Measurements from ENCODE around the gene CRB3. TPM values are rescaled to one million over a fixed set of nuclear protein-coding genes. Genes with fewer than 3 reads are reported as not detected.

Gene CRB3
- total and polyA plus RNA-seq, 12 donors: 0.28 TPM; not detected in 11

- intact Hi-C loops (cut with DNase I): no loop called here
- WGBS, 2 donors: 79 to 80% methylated on average over 13 of the region's 13 CpGs
Measured at GRCh38 chr19:6478815-6479214, 14.7 kb downstream of the CRB3 start.

DNA sequence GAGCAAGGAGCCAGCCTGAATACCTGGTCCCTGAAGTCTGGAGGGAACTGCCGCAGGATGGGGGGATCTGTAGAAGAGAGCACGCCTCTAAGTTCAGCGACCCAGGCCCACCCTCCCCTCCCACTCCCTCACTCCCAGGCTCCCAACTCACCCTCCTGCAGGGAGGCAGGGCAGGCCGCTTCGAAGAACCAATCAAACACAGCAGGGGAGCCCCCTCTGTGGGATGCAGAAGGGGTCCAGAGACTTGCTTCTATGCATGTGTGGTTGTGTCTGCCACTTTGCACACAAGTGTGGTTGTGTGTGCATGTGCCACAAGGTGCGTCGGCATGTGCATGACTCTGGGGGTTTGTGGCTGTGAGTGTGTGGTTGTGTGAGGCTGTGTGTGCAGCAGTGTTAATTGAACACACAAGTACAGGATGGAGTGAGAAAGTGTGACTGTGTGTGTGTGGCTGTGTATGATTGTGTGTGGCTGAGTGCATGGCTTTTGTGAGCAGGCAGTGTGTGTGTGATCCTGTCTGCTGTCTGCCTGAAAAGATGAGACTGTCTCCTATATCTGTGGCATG lies 15.8 kb downstream of the CRB3 start:
- TF ChIP-seq CTCF (IDR thresholded peaks at IDR 0.05): no peak
- DNase-seq (no peak), ATAC-seq (no peak)
- no peak overlapping the region for H3K4me3 ChIP-seq
- no peak overlapping the region for H3K27ac ChIP-seq
- no peaks in the 10 kb centered on the region for H3K9me3 ChIP-seq
- peaks cover 0 to 23% (median 0%) of the 10 kb centered on the region in 9 donors for H3K36me3 ChIP-seq
- peaks cover 0 to 57% (median 44%) of the 10 kb centered on the region in 7 donors for H3K27me3 ChIP-seq
- peaks cover 0 to 18% (median 12%) of the 10 kb centered on the region in 9 donors for H3K4me1 ChIP-seq
- intact Hi-C loops (cut with DNase I): no loop called here
- 58 to 63% methylated on average over 7 of the region's 7 CpGs for WGBS, 2 donors

More at GRCh38 chr19:6478815-6479214, 14.7 kb downstream of the CRB3 start:
- Histone ChIP-seq H3K36me3 (peaks cover 0 to 32% (median 0%) of the 10 kb centered on the region in 9 donors), H3K9me3 (no peaks in the 10 kb centered on the region), H3K27ac (no peak overlapping the region), H3K27me3 (peaks cover 0 to 66% (median 47%) of the 10 kb centered on the region in 7 donors), H3K4me1 (peaks cover 0 to 18% (median 12%) of the 10 kb centered on the region in 9 donors), H3K4me3 (no peak overlapping the region)
- TF ChIP-seq CTCF (IDR thresholded peaks at IDR 0.05): no peak
- ATAC-seq: no peak
- DNase-seq: no peak

GRCh38 chr19:6480848-6481415 lies 16.9 kb downstream of the CRB3 start:
- no peak for TF ChIP-seq CTCF (IDR thresholded peaks at IDR 0.05)
- H3K4me1 ChIP-seq: peaks cover 0 to 11% (median 8%) of the 10 kb centered on the region in 9 donors
- H3K4me3 ChIP-seq: peak overlapping the region in 6 of 10 donors; percentile 6 to 66 (median 28)
- H3K27ac ChIP-seq: peak overlapping the region in 2 of 10 donors; percentile 3 to 95
- WGBS, 2 donors: 80 to 81% methylated on average over 10 of the region's 10 CpGs
- peaks cover 0 to 13% (median 0%) of the 10 kb centered on the region in 9 donors for H3K36me3 ChIP-seq
- intact Hi-C loops (cut with DNase I): no loop called here
- ATAC-seq (peak in 1 of 8 donors; percentile 11), DNase-seq (no peak)
- peaks cover 0 to 47% (median 34%) of the 10 kb centered on the region in 7 donors for H3K27me3 ChIP-seq
- H3K9me3 ChIP-seq: no peaks in the 10 kb centered on the region

DNA sequence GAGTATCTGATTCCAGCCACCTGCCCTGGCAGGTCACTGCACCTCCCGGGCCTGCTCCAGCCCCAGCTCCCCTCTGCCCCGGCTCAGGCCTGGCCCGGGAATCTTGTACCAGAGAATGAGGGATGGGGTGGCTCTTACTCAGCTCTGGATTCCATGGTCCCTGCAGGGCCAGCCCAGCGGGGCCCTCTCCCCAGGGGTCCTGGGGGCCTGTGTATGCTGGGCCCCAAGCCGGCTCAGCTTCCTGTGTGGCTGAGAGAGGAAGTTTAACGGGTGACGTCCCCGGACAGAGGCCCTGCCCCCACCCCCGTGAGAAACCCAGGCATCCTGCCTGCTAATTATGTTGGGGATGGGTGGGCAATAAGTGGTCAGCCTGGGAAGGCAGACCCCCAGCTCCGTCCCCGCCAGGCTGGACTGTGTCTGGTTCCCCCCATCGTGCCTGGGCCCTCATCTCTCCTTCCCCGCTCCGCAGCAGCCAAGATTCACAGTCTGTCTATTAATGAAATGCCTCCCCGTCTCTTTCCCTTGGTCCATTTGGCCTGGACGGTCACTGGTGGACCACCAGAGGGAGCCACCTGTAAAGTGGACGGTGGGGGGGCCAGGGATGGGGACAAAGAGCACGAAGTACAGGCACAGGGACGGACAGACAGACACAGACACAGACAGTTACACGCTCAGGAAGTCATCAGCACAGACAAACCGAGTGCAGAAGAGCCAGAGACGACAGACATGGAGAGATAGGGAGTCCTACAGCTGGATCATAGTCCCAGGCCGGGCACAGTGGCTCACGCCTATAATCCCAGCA lies 17.7 kb downstream of the CRB3 start, which contains the start of gene DENND1C:
Gene DENND1C, minus strand, starts transcription at position 247 of the 802 bp plus-strand sequence. Its CDS starts 92 bp downstream, at position 155.
- peak in 1 of 2 donors; percentile 31 for DNase-seq
- Histone ChIP-seq H3K36me3 (peaks cover 0 to 6% (median 0%) of the 10 kb centered on the region in 9 donors), H3K4me1 (peaks cover 0 to 9% (median 0%) of the 10 kb centered on the region in 9 donors), H3K27ac (peak within 1 kb of the TSS in 2 of 10 donors; percentile 3 to 95), H3K9me3 (no peaks in the 10 kb centered on the region), H3K4me3 (peak within 1 kb of the TSS in 7 of 10 donors; percentile 3 to 66 (median 24)), H3K27me3 (peaks cover 0 to 38% (median 26%) of the 10 kb centered on the region in 7 donors)
- peak in 7 of 8 donors; percentile 37 to 71 (median 66) for ATAC-seq
- intact Hi-C loops (cut with DNase I): no loop called here
- TF ChIP-seq CTCF (IDR thresholded peaks at IDR 0.05): peak in 7 of 9 donors; percentile 39 to 52 (median 48)
- WGBS, 2 donors: 35 to 37% methylated on average over 24 of the region's 24 CpGs
